A549 (cell line): Measurements from ENCODE around the gene DCAF11.

Source experiments
- BHLHE40 ChIP-seq: IDR thresholded peaks from 2 replicates; pipeline ENCODE4 v1.6.1; 2012; ENCODE audit warnings: low read depth, low read length, inconsistent platforms
- CTCF ChIP-seq: fragments of >200 bp; sonication (Bioruptor Twin); formaldehyde crosslinking; IDR thresholded peaks from 3 replicates; pipeline ENCODE4 v1.5.1; 2016
- RAD21 ChIP-seq, 2 experiments: fragments of >200 bp in 1 of 2; sonication (Bioruptor Twin) in 1 of 2; formaldehyde crosslinking in 1 of 2; IDR thresholded peaks in 1 of 2; conservative IDR thresholded peaks in 1 of 2; 2 replicates in 1 of 2; 3 replicates in 1 of 2; pipeline ENCODE4 v1.6.1; 2012 to 2018; ENCODE audit warnings: inconsistent platforms in 1 of 2
- RCOR1 ChIP-seq: fragments of 150-350 bp; IDR thresholded peaks from 2 replicates; pipeline ENCODE4 v1.6.1; 2014; ENCODE audit warnings: antibody characterized with exemption, low read length, low read depth
- USF2 ChIP-seq: fragments of 450-650 bp; IDR thresholded peaks from 2 replicates; pipeline ENCODE4 v1.6.1; 2014; ENCODE audit warnings: antibody characterized with exemption

GRCh38 chr14:24144451-24144850 lies 29.9 kb downstream of the DCAF11 start:
- no peak for TF ChIP-seq RCOR1
- no peak for TF ChIP-seq BHLHE40
- TF ChIP-seq CTCF: no peak
- no peak for TF ChIP-seq RAD21 (conservative IDR thresholded peaks at IDR 0.05 in 1 of 2, IDR thresholded peaks at IDR 0.05 in 1 of 2)
- no peak for TF ChIP-seq USF2
